Spleen (tissue), 11 donors: Measurements from ENCODE around the gene RANBP17. TPM values are rescaled to one million over a fixed set of nuclear protein-coding genes. Genes with fewer than 3 reads are reported as not detected.

Experiments
- DNase-seq: peaks from one replicate; pipeline ENCODE4 v3.0.0-alpha.2; 2020
- H3K27ac ChIP-seq, 8 donors: fragments of 200-600 bp; sonication (generic) in 7 of 8; 1 replicate in 4 of 8; 2 replicates in 4 of 8; pipeline versions ENCODE4 v1.5.0 to v1.8.0; 2016 to 2021; ENCODE audit warnings: inconsistent platforms in 4 of 8, mild to moderate bottlenecking in 4 of 8, moderate library complexity in 1 of 8
- H3K27me3 ChIP-seq, 7 donors: fragments of 200-600 bp; sonication (generic) in 6 of 7; replicated peaks in 1 of 7; 1 replicate in 4 of 7; 2 replicates in 3 of 7; pipeline versions ENCODE4 v1.5.0 to v1.8.0; 2016 to 2021; ENCODE audit warnings: inconsistent platforms in 3 of 7, mild to moderate bottlenecking in 1 of 7
- H3K36me3 ChIP-seq, 6 donors: fragments of 200-600 bp; sonication (generic) in 5 of 6; 1 replicate in 4 of 6; 2 replicates in 2 of 6; pipeline versions ENCODE4 v1.5.0 to v1.8.0; 2016 to 2021; ENCODE audit warnings: inconsistent platforms in 2 of 6
- H3K4me1 ChIP-seq, 6 donors: fragments of 200-600 bp; sonication (generic) in 5 of 6; 1 replicate in 3 of 6; 2 replicates in 3 of 6; pipeline versions ENCODE4 v1.5.0 to v1.8.0; 2016 to 2021; ENCODE audit warnings: inconsistent platforms in 3 of 6
- H3K4me3 ChIP-seq, 8 donors: fragments of 200-600 bp; sonication (generic) in 7 of 8; 1 replicate in 4 of 8; 2 replicates in 4 of 8; pipeline versions ENCODE4 v1.5.0 to v1.8.0; 2016 to 2021; ENCODE audit warnings: inconsistent platforms in 4 of 8, mild to moderate bottlenecking in 4 of 8, moderate library complexity in 2 of 8
- H3K9me3 ChIP-seq, 8 donors: fragments of 200-600 bp; sonication (generic) in 7 of 8; 1 replicate in 4 of 8; 2 replicates in 4 of 8; pipeline versions ENCODE4 v1.5.0 to v1.8.0; 2016 to 2021; ENCODE audit warnings: inconsistent platforms in 4 of 8
- CTCF ChIP-seq, 11 experiments: fragments of 200-600 bp in 7 of 11; fragments of 450-650 bp in 4 of 11; sonication (generic) in 4 of 11; IDR thresholded peaks in 8 of 11; conservative IDR thresholded peaks in 3 of 11; 1 replicate in 7 of 11; 2 replicates in 4 of 11; pipeline versions ENCODE4 v1.4.0 to v1.8.0; 2016 to 2021; ENCODE audit warnings: antibody characterized with exemption in 11 of 11, inconsistent platforms in 4 of 11, mild to moderate bottlenecking in 1 of 11
- POLR2A ChIP-seq, 3 donors: fragments of 450-650 bp; IDR thresholded peaks; one replicate each; pipeline ENCODE4 v1.5.1; 2017; ENCODE audit warnings: antibody characterized with exemption in 3 of 3, mild to moderate bottlenecking in 1 of 3
- POLR2AphosphoS5 ChIP-seq, 3 donors: sonication (generic); formaldehyde crosslinking; IDR thresholded peaks; one replicate each; pipeline ENCODE4 v1.5.1; 2017; ENCODE audit warnings: antibody characterized with exemption in 3 of 3
- WGBS, 5 donors: extraction: QIAGEN DNeasy Blood & Tissue Kit in 3 of 5; methylation state at CpG; one replicate each; pipeline versions ENCODE4 v1.1.5 to v1.1.7; 2013 to 2018; 5-methylcytosine and 5-hydroxymethylcytosine counted together
- intact Hi-C: fragments of 100-400 bp; cut with DNase I; formaldehyde crosslinking; loops from one replicate; pipeline ENCODE4 v1.15.0; 2023; ENCODE audit warnings: low total_unique reads
- polyA plus RNA-seq, 3 donors: library from polyadenylated mRNA; stranded (reverse); fragments of 200-250 nt; gene quantifications; one replicate each; pipeline ENCODE4 v1.2.1, GENCODE V29; 2013
- total RNA-seq, 7 donors: library from RNA; depleted of rRNA in 3 of 7; stranded (reverse); fragments of >200 nt in 3 of 7; fragmentation: NEBNext Ultra II Directional in 4 of 7; extraction: Animal tissue kit (Norgen Biotek cat#: 25700) in 4 of 7; gene quantifications; one replicate each; pipeline versions ENCODE4 v1.1.0 to v1.2.1, GENCODE V29; 2016 to 2021
- donor health status: healthy with polysubstance abuse.
- donor health status: DM: no; HTN: no; CAD: no; lungs with moderate emphysema.
- donor health status: DM: no; HTN: no; CAD: no.
- donor health status: Bipolar disorder and iron deficiency.
- donor health status: healthy.
- donor health status: DM: no; HTN: no; CAD: no.
- donor health status: DM: yes; HTN: yes; CAD: no.

The RANBP17 gene
- total and polyA plus RNA-seq, 10 donors: 0.56 to 6.6 (median 3.4) TPM

GRCh38 chr5:171010816-171011215 lies 149.0 kb downstream of the RANBP17 start:
- intact Hi-C loops: no loop called here
- H3K4me1 ChIP-seq: no peaks in the 10 kb centered on the region
- no peak overlapping the region for H3K4me3 ChIP-seq
- DNase-seq: no peak
- no peaks in the 10 kb centered on the region for H3K36me3 ChIP-seq
- no peaks in the 10 kb centered on the region for H3K27me3 ChIP-seq
- H3K9me3 ChIP-seq: peaks cover 0 to 18% (median 0%) of the 10 kb centered on the region in 8 donors
- H3K27ac ChIP-seq: no peak overlapping the region
- WGBS, 5 donors: 33 to 50% (median 41%) methylated on average over 2 of the region's 2 CpGs
- no peak for TF ChIP-seq POLR2AphosphoS5 (IDR thresholded peaks at IDR 0.05)
- TF ChIP-seq CTCF (IDR thresholded peaks at IDR 0.05 in 8 of 11, conservative IDR thresholded peaks at IDR 0.05 in 3 of 11): no peak
- no peak for TF ChIP-seq POLR2A (IDR thresholded peaks at IDR 0.05)

- Histone ChIP-seq H3K27me3 (no peaks in the 10 kb centered on the region), H3K27ac (no peak overlapping the region), H3K4me1 (no peaks in the 10 kb centered on the region), H3K9me3 (peaks cover 0 to 53% (median 33%) of the 10 kb centered on the region in 8 donors), H3K36me3 (no peaks in the 10 kb centered on the region), H3K4me3 (no peak overlapping the region)
- no peak for DNase-seq
- no peak for TF ChIP-seq POLR2A (IDR thresholded peaks at IDR 0.05)
- no peak for TF ChIP-seq POLR2AphosphoS5 (IDR thresholded peaks at IDR 0.05)
- no peak for TF ChIP-seq CTCF (IDR thresholded peaks at IDR 0.05 in 8 of 11, conservative IDR thresholded peaks at IDR 0.05 in 3 of 11)
- intact Hi-C loops: no loop called here
Measured at GRCh38 chr5:171023508-171023907, 161.7 kb downstream of the RANBP17 start.

- Histone ChIP-seq H3K9me3 (peaks cover 0 to 50% (median 33%) of the 10 kb centered on the region in 8 donors), H3K36me3 (no peaks in the 10 kb centered on the region), H3K27me3 (no peaks in the 10 kb centered on the region), H3K27ac (no peak overlapping the region), H3K4me1 (no peaks in the 10 kb centered on the region), H3K4me3 (no peak overlapping the region)
- no peak for DNase-seq
- intact Hi-C loops: no loop called here
- TF ChIP-seq POLR2AphosphoS5 (IDR thresholded peaks at IDR 0.05) (no peak), CTCF (IDR thresholded peaks at IDR 0.05 in 8 of 11, conservative IDR thresholded peaks at IDR 0.05 in 3 of 11) (no peak), POLR2A (IDR thresholded peaks at IDR 0.05) (no peak)
Measured at GRCh38 chr5:171024084-171024483, 162.3 kb downstream of the RANBP17 start.

GRCh38 chr5:171029401-171029800 lies 167.6 kb downstream of the RANBP17 start:
- no peak for DNase-seq
- no peaks in the 10 kb centered on the region for H3K4me1 ChIP-seq
- H3K27ac ChIP-seq: no peak overlapping the region
- TF ChIP-seq POLR2A (IDR thresholded peaks at IDR 0.05): no peak
- no peak for TF ChIP-seq POLR2AphosphoS5 (IDR thresholded peaks at IDR 0.05)
- no peak for TF ChIP-seq CTCF (IDR thresholded peaks at IDR 0.05 in 8 of 11, conservative IDR thresholded peaks at IDR 0.05 in 3 of 11)
- 91 to 99% (median 92%) methylated on average over 3 of the region's 3 CpGs for WGBS, 5 donors
- no peaks in the 10 kb centered on the region for H3K27me3 ChIP-seq
- H3K36me3 ChIP-seq: no peaks in the 10 kb centered on the region
- H3K9me3 ChIP-seq: peaks cover 0 to 4% (median under 1%) of the 10 kb centered on the region in 8 donors
- H3K4me3 ChIP-seq: no peak overlapping the region
- intact Hi-C loops: no loop called here
